LNCAP (cell line): ENCODE data around the gene SPINK14.

ENCODE experiments used
- TF ChIP-seq, protein P1 (sequence below): fragments of 450-650 bp; IDR thresholded peaks from 2 replicates; pipeline ENCODE4 v1.5.1; 2017; ENCODE audit warnings: mild to moderate bottlenecking

The SPINK14 gene, protein sequence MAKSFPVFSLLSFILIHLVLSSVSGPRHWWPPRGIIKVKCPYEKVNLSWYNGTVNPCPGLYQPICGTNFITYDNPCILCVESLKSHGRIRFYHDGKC

DNA sequence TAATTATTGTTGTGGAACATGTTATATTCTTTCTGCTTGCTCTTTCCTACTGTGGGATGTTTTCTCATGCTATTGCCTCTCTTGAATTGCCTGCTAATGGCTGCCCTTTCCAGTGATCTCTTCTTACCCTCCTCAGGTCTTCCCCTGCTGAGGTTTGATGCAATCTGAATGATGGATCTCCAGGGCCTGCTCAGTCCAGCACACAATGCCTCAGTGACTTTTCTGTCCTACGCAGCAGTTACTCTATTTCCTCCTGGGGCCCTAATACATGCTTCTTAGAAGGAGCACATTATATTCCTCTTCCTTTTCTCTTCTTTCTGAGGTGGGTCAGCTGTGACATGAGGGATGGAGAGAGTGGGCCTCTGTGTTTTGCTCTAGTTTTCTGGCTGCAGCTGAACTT, at the start of gene SPINK14:
SPINK14 (plus strand) TSS at position 301 of the 400 bp plus-strand sequence. CDS start 1,187 bp downstream, outside the sequence.
- TF ChIP-seq, protein P1, sequence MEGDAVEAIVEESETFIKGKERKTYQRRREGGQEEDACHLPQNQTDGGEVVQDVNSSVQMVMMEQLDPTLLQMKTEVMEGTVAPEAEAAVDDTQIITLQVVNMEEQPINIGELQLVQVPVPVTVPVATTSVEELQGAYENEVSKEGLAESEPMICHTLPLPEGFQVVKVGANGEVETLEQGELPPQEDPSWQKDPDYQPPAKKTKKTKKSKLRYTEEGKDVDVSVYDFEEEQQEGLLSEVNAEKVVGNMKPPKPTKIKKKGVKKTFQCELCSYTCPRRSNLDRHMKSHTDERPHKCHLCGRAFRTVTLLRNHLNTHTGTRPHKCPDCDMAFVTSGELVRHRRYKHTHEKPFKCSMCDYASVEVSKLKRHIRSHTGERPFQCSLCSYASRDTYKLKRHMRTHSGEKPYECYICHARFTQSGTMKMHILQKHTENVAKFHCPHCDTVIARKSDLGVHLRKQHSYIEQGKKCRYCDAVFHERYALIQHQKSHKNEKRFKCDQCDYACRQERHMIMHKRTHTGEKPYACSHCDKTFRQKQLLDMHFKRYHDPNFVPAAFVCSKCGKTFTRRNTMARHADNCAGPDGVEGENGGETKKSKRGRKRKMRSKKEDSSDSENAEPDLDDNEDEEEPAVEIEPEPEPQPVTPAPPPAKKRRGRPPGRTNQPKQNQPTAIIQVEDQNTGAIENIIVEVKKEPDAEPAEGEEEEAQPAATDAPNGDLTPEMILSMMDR = no peak

DNA sequence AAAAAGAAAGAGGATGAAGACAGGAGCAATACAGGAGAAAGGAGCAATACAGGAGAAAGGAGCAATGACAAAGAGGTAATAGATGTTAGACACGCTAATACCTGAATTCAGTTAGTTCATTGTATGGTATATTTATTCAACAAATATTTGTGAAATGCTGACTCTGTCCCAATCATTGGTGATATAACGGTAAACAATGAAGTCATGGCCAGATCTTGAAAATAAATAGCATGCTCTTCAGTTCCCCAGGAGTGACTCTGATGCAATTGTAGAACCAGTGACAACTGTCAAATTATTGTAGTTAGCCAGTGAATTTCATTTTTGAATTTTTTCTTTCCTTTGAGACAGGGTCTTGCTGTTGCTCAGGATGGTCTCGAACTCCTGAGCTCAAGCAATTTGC, 48.0 kb upstream of the SPINK14 start:
- TF ChIP-seq, protein P1 = no peak

DNA sequence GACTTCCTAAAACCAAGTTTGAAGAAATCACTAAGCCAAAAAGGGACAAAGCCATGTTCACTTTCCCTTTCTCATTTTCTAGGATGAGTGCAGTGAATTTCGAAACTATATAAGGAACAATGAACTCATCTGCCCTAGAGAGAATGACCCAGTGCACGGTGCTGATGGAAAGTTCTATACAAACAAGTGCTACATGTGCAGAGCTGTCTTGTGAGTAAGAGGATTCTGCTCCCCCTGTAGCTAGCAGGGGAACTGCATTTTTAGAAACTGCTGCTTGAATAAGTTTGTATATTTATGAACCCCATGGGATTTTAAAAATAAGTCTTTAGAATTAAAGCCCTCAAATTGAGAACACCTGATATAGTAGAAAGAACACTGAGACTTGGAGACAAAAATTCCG, 42.7 kb upstream of the SPINK14 start:
- TF ChIP-seq, protein P1 = no peak

DNA sequence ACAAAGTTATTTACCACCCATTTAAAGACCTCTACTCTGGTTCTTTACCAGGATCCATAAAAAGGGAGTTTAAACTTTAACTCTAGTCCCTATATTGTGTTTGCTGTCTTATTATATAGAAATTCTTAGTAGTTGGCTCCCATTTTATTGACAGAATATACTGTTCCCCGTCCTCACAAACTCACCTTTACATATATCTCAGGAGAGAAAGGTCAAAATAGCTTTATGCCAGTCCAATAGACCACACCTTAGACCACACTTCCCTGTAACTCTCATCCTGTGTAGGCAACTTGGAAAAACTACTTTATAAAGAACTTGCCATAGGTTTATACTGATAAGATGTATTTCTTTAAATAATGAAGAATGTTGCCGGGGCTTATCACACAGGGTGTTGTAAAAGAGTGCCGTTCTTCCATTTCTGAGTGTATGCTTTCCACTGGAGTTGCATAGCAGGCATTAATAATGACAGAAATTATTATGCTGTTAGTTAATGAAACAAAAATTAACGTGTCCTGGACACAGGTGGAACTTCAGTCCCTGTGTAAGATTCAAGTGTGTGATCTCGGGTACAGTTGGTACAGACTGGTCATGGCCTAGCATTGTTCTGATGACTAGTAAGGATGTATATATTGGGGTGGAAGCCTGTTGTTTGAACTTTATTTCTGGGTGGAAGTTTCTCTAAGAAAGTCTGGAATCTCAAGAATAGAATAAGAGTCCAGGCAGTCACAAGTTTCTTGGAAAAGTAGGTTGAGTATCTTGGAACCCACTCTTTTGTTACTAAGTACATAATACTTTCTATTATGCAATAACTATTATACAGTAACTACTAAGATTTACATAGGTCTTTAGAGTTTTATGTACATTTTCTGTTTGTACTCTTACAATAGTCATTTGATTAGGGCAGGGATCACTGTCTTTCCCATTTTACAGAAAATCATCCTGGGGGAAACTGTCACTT, 33.0 kb upstream of the SPINK14 start:
- TF ChIP-seq, protein P1 = no peak

DNA sequence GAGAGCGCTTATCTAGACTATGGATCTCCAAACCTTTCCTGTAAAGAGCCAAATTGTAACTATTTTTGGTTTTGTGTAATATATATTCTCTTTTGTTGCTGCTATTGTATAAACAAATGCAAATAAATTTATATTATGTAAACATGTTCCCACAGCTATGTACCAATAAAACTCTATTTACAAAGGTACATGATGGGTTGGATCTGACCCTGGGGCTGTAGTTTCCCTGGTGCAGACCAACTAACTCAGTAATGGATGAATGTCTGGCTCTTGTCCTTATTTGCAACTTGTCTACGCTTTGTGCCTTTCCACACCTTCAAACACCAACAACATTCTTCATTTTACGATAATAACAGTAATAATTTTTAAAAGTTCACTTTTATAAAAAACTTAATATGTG, 27.5 kb upstream of the SPINK14 start:
- TF ChIP-seq, protein P1 = no peak

DNA sequence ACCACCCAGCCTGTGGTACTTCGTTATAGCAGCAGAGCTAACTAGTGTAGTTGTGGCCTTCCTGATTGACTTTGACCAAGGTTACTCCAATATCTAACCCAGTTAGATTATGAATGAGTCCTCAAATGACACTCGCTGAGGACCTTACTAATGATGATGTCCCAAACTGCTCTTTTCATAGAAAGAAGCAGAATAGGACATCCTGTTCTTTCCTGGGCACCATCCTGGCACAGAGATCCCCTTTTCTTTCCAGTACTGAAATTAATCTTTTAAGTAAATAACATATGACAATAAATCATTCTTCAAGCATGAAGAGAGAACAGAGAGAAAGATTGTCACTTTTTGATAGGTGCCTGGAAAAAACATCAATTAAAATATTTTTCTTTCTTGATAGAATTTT, 26.7 kb upstream of the SPINK14 start:
- TF ChIP-seq, protein P1 = no peak

DNA sequence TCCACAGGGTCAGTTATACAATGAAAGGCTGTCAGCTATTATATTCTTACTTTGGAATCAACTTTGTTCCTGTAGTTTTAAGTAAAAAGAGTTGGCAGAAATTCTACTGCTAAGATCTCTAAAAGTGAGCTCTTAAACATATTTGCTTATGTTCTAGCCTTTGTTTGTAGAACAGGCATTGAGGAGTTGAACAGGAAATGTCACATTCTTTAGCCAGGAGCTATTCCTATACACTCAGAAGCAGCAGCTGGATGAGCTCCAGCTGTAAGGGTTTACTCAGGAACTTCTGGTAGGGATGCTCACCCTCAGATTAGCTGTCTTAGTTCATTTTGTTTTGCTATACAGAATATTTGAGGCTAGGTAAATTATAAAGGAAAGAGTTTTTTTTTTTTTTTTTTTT, 22.4 kb upstream of the SPINK14 start:
- TF ChIP-seq, protein P1 = no peak
